Islet of Langerhans (tissue), 1 donor: ENCODE measurements around the gene AAMP.

Experiments used
- FAIRE-seq: peaks from one replicate; lab custom pipeline; 2011; peaks lifted over from hg19 to GRCh38; lab: Jason Lieb, UNC

Gene AAMP

DNA sequence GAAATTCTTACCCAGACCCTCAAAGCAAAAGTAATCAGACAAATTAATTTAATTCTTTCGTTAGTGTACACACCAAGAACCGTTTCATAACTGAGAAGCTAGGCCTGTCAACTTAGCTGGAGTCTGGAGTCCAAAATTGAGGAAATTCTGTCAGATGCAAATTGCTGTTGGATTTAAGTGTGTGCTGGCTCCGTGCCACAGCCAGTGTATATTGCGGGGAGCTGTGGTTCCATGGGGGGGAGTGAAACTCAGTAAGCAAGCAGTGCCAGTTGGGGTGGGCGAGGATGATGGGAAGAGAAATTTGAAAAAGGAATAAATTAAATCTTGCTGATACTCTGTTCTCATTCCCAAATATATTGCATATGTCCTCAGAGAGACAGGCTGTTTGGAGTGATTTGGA, 48.9 kb downstream of the AAMP start:
- FAIRE-seq = no peak

DNA sequence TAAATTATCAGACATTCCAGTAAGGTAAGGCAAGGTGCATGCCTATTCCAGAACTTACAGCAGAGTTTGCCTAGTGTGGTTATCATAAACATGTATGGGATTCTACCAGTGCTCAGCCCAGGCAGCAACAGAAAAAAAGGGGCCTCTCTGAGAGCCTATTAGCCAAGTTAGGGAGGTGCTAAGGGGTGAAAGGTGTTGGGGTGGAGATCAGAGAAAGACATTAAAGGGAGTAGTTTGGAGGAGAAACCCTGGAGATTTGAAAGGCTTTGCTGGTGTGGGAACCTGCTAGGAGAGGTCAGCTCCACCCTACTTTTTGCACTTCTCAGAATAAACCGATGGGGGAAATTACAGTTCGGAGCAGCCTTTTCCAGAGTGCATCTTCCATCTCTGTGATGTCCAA, 50.0 kb downstream of the AAMP start:
- FAIRE-seq = no peak

DNA sequence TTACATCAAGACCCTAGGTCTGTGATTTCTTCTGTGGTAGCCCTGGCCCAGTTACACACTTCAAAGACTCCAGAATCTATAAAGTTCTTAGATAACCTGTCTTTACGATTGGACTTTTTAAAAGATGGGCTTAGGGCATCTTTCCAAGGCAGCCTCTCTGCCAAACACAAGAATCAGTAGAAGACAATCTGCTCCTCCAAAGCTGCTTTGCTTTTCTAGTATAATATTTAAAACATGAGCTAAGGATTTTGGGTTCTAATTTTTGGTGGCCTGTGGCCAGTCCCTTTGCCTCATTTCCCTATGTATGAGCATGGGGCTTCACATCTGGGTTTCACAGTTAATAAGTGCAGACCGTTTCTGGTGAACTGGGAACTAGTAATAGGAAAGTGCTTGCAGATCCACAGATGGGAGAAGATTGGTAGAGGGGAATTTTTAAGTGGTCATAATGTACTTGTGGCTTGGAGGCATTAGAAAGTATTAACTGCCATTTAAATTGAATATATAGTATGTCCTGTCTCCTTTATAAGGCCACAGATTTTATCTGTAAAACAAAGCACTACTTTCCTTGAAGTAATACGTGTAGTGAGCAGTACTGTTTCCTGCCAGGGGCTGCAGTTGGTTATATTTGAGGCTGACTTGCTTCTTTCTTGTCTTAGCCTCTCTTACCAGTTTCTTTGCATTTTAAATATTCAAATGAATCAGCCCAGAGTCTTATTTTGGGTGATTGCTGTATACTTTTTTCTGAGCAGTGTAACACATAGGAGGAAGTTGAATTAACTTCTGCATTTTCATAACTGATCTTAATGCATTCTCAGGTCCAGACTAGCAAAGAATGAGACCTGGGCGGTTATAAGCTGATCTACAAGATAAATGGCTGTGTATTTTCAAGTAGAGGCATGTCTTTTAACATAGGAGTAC, 51.4 kb downstream of the AAMP start:
- no peak for FAIRE-seq

DNA sequence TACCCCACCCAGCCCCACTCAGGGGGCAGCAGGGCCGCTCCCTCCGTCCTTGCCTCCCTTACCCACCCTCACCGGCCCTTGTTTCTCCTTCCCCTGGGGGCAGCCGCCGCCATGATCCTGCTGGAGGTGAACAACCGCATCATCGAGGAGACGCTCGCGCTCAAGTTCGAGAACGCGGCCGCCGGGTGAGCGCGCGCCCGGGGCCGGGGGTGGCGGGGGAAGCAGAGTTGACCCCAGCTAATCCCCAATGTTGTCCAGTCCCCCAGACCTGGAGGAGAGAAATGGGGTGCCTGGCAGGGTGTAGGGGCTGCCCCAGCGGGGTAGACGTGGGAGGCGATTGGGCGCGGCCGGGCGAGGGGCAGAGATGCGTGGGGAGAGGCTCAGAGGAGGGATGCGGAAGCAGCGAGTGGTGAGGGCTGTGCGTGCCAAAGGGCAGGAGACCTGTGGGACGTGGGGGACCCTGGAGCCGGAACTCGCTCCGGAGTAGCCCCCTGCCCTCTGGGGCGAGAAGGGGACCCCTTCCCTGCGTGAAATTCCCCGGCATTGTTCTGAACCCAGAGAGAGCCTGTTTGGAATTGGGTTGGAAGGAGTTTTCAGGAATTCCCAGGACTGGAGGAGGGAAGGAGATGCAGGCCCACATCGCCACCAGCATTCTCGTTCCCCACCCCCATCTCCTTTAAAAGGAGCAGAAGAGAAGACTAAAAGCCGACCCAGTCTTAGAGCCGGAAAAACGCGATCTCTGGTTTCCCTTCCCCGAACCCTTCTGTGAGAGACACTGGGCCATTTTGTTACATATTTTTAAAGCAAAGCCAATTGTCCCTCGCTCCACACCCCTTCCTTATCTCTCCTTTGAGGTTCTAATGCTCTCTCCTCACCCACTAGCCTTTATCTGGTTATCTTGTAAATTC, 52.3 kb downstream of the AAMP start:
- FAIRE-seq = no peak

DNA sequence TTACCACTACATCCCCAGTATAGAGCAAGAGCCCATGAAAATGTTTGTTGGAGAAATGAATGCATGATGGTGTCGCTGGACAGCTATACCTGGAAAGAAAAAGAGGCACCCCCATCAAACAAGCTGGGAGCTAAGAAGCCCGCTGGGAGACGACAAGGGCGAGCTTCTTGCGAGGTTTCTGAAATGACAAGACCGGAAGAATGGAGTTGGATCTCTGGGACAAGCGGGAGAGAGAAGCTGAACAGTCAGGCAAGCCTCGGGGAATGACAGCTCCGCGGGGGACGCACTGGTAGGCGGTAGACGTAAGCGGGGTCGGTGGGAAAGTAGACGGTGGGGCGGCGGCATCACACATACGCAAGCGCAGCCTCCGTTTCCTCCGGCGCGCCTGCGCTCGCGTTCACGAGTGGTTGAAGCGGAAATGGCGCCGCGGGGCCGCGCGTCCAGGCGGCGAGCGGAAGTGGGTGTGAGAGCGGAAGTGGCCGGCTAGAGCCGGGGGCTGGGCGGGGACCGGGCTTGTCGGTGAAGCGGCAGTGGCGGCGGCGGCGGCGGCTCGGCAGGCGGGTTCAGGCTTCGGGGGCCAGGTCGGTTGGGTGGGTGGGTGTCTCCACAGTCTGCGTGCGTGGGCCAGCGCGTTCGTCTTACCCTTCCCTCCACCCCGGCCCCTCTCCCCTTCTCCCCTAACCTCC, 53.1 kb downstream of the AAMP start, which contains the start of gene ARPC2:
TSS of gene ARPC2 (plus strand) at position 516 of the 686 bp plus-strand sequence. CDS start 282 bp downstream, outside the sequence.
- peak; percentile 24 for FAIRE-seq

DNA sequence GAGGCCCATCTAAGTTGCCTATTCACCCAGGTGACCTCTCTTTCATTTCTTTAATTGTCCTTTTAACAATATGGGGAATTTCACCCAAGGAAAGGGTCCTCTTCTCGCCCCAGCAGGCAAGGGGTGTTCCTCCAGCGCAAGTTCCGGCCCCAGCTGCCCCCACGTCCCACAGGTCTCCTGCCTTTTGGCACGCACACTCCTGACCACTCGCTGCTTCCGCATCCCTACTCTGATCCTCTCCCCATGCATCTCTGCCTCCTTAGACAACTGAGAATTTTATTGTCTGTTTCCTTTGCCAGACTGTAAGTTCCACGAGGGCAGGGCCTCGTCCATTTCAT, 53.6 kb downstream of the AAMP start:
- FAIRE-seq = no peak
